ENCODE results near the gene USP43. TPM values are rescaled to one million over a fixed set of nuclear protein-coding genes. Genes with fewer than 3 reads are reported as not detected.

The USP43 gene
- total RNA-seq, 1 donor = 3.8 TPM

DNA sequence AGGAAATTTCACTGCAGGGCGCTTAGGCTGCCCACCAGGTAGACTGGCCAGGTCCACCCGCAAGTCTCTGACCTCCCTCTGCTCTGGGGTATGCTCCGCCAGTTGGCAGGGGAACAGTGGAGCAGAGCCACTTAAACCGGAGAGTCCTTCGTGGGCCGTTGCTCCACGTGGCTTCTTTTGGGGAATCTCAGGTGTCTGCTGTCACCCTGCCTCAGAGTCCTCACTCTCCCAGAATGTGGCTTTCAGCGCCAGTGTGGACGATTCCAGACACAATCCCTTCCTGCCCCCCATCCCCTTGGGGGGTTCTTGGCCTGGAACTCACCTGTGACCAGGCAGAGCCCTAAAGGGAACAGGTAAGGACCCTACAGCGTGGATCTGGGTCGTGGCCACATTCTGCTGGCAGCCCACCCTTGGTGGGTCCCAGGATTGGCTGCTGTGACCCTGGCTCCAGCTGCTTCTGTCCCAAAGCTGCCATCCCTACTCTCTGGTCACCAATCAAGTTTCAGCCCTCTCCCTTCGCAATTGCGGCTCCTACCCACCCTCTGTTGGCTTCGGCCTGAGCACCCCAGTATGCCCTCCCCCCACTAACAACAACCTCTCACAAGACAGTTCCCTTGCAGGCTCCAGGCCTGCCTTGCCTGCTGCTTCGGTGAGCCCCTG, 123.8 kb downstream of the USP43 start:
- no peak for DNase-seq (ENCODE audit: low read depth in 2 of 3, low spot score in 2 of 3)

DNA sequence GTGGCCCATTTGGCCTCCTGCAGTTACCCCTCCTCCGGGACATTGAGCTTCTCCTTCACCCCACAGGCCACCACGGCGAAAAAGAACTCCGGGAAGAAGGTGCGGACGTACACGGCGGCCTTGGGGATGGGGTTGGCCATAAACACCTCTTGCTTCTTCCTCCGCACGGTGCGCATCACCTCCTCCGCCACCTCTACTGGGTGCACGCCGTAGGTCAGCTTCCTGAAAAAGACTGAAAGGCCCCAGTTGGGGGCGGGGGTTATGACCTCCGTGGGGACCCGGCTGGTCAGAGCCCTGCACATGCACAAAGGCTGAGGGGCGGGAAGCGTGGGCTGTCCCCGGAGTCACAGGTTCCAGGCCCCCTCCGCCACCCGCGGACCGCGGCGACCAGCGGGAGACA, 126.1 kb downstream of the USP43 start:
- DNase-seq (ENCODE audit: low read depth in 2 of 3, low spot score in 2 of 3) = no peak

- DNase-seq (ENCODE audit: low read depth in 2 of 3, low spot score in 2 of 3) = no peak
Observed at GRCh38 chr17:9772658-9773057, 127.3 kb downstream of the USP43 start.

GRCh38 chr17:9776911-9777310, 131.6 kb downstream of the USP43 start:
- DNase-seq (ENCODE audit: low read depth in 2 of 3, low spot score in 2 of 3) = no peak

Other genes with a start within 250 kb of the USP43 start
- gene STX8, start 69.7 kb upstream of the USP43 start, total RNA-seq = 19.7 TPM
- gene CFAP52, start 68.9 kb upstream of the USP43 start, total RNA-seq = under 0.01 TPM
- not detected for gene DHRS7C, start 146.1 kb downstream of the USP43 start, total RNA-seq
- gene GSG1L2, start 176.6 kb downstream of the USP43 start, total RNA-seq = not detected
- gene GLP2R, start 180.4 kb downstream of the USP43 start, total RNA-seq = not detected

All from hematopoietic multipotent progenitor cell (in vitro differentiated cells).